ENCODE measurements around the gene CCKAR.

- TF ChIP-seq GATA2 (IDR thresholded peaks at IDR 0.05; ENCODE audit: low read depth, low read length): no peak
- no peak for TF ChIP-seq GATA3 (IDR thresholded peaks at IDR 0.05; ENCODE audit: low read depth, low read length)
Measured at GRCh38 chr4:26475716-26476115, 14.6 kb downstream of the CCKAR start.

Measured in SH-SY5Y (cell line).